GM19395 (cell line): ENCODE measurements around the gene ATG16L2.
"Not testable (repeated sequence)": the region's sequence is repeated elsewhere in the genome, so short reads cannot be mapped to it uniquely, and the experiment has no call there.

ENCODE experiments used
- ATAC-seq: cut with Tn5 transposase; IDR thresholded peaks from one replicate; pipeline ENCODE4 v1.9.1; 2021; ENCODE audit warnings: mild to moderate bottlenecking, moderate library complexity; ENCODE audit not compliant: unreplicated experiment

Gene ATG16L2

GRCh38 chr11:72836111-72836510, 21.9 kb downstream of the ATG16L2 start:
- ATAC-seq: no peak

GRCh38 chr11:72838691-72839305, 24.6 kb downstream of the ATG16L2 start:
- no peak for ATAC-seq

GRCh38 chr11:72840780-72841179, 26.6 kb downstream of the ATG16L2 start:
- ATAC-seq: no peak

- ATAC-seq: no peak
Observed at GRCh38 chr11:72841397-72841796, 27.2 kb downstream of the ATG16L2 start.

- no peak for ATAC-seq
Observed at GRCh38 chr11:72842126-72842525, 27.9 kb downstream of the ATG16L2 start.

- no peak for ATAC-seq
Observed at GRCh38 chr11:72842653-72843330, 28.6 kb downstream of the ATG16L2 start.

GRCh38 chr11:72844356-72844755, 30.1 kb downstream of the ATG16L2 start:
- no peak for ATAC-seq

- no peak for ATAC-seq
Observed at GRCh38 chr11:72848846-72849466, 34.7 kb downstream of the ATG16L2 start.

- ATAC-seq: no peak
Observed at GRCh38 chr11:72850832-72851231, 36.6 kb downstream of the ATG16L2 start.

GRCh38 chr11:72851726-72852125, 37.5 kb downstream of the ATG16L2 start:
- no peak for ATAC-seq

- no peak for ATAC-seq
Observed at GRCh38 chr11:72856065-72856464, 41.9 kb downstream of the ATG16L2 start.

GRCh38 chr11:72856551-72857345, 42.5 kb downstream of the ATG16L2 start:
- no peak for ATAC-seq

GRCh38 chr11:72858267-72858666, 44.1 kb downstream of the ATG16L2 start:
- ATAC-seq: not testable (repeated sequence)

GRCh38 chr11:72859126-72859525, 44.9 kb downstream of the ATG16L2 start:
- no peak for ATAC-seq

GRCh38 chr11:72860010-72860409, 45.8 kb downstream of the ATG16L2 start:
- no peak for ATAC-seq

GRCh38 chr11:72860592-72860991, 46.4 kb downstream of the ATG16L2 start:
- ATAC-seq: no peak

- no peak for ATAC-seq
Observed at GRCh38 chr11:72863091-72863490, 48.9 kb downstream of the ATG16L2 start.

GRCh38 chr11:72863916-72864315, 49.7 kb downstream of the ATG16L2 start:
- no peak for ATAC-seq

- ATAC-seq: no peak
Observed at GRCh38 chr11:72864702-72865655, 50.8 kb downstream of the ATG16L2 start.

- no peak for ATAC-seq
Observed at GRCh38 chr11:72867970-72868369, 53.8 kb downstream of the ATG16L2 start.
